ENCODE results near the gene CC2D2A.

The CC2D2A gene

DNA sequence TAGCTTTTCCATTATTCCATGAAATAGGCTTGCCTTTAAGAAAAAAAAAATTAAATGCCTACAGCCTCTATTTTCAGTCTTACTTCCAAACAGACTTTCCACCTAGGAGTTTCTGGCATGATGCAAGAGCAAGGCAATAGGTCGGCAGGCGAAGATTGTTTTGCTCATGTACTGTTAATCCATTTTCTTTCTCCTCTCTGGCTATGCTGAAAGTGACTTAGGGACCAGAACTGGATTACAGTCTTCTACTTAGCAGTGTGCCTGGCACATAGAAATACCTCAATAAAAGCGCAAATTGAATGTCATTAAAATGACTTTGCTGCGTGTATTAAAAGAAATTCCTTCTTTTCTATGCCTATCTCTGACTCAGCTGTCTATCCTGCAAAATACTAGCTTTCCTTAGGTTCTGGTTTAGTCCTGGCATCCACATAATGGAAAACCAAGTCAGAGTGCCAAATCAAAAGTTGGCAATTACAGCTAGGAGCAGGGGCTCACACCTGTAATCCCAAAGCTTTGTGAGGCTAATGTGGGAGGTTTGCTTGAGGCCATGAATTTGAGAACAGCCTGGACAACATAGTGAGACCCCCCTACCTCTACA is 51.9 kb downstream of the CC2D2A start:
- DNase-seq: no peak

- no peak for DNase-seq
Measured at GRCh38 chr4:15525080-15525479, 55.4 kb downstream of the CC2D2A start.

DNA sequence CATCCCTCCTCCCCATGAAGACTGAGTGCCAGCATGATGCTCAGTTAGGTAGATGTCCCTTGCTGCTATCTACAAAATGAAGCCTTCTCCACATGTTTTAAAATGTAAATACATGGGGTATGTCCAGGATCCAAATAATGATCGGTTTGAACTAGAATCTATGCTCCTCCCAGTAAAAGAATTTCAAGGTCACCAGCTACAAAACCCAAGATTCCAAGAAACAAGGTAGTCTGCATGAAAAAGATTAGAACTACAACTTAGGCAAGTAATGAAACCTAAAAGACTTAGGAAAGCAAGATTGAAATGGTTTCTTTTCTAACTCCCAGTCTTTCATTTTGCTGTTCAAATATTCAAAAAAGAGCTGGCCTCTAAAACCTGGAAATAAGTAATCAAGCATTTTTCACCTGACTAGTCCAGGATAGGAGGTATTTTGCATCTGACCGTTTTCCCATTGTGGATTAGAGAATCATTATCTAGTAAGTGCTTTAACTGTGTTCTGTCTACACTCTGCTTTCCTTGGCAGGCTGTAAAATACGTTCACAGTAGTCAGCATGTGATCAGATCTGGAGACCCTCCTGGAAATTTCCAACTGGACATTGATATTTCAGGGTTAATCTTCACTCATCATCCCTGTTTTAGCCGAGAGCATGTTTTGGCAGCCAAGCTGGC is 57.4 kb downstream of the CC2D2A start:
- DNase-seq: no peak

DNA sequence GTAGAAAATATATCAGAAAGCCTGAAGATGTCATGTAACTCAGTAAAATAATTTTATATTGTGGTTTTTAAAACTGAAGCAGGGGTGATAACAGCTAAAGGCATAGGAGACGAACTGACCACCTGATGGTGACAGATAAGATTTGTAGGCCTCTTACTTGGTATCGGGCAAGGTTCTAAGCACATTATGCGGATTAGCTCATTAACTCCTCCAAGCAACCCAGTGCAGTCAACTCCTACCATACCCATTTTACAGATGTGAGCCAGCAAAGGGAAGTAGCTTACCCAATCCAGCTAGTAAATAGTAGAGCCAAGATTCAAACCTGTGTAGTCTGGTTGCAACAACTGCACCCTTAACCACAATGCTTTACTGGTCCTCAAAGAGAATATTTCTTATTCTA is 62.1 kb downstream of the CC2D2A start:
- DNase-seq: no peak

- no peak for DNase-seq
Measured at GRCh38 chr4:15533817-15534216, 64.1 kb downstream of the CC2D2A start.

- DNase-seq: no peak
Measured at GRCh38 chr4:15535599-15535998, 65.9 kb downstream of the CC2D2A start.

- DNase-seq: no peak
Measured at GRCh38 chr4:15536552-15537499, 67.1 kb downstream of the CC2D2A start.

DNA sequence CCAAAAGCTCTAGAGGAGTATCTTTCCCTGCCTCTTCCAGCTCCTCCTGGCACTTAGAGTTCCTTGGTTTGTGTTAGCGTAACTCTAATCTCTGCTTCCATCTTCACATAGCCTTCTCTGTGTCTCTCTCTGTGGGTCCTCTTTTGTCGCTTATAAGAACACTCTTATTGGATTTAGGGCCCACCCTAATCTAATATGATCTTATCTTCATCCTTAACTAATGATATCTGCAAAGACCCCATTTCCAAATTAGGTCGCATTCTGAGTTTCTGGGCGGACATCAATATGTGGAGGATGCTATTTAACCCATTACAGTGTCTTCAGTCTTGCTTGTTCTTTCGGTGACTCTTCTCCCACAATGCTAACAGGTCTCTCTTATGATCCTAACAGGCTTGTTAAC is 72.3 kb downstream of the CC2D2A start:
- no peak for DNase-seq

- DNase-seq: no peak
Measured at GRCh38 chr4:15542760-15543159, 73.1 kb downstream of the CC2D2A start.

GRCh38 chr4:15543537-15544247 is 74.0 kb downstream of the CC2D2A start:
- no peak for DNase-seq

DNA sequence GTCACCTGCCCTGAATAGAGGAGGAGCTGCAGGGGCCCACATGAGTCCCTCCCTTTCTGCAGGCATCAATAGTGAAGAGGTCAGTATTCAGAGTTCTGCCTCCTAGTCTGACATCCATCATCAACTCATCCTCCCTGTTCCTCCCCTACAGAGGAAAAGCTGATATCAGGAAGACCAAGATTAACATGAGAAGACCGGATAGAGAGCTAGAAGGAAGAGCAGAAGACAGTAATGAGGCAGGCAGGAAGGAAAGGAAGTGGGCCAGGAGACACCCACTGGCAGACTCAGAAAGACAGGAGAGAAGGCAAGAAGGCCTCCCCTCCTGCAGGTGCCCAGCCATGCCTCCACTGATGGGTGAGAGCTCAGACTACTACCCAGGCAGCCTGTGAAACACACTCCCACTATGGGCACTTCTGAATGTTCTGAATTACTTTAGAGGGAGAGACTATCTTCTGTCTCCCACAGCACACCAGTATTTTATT is 74.6 kb downstream of the CC2D2A start:
- DNase-seq: no peak

DNA sequence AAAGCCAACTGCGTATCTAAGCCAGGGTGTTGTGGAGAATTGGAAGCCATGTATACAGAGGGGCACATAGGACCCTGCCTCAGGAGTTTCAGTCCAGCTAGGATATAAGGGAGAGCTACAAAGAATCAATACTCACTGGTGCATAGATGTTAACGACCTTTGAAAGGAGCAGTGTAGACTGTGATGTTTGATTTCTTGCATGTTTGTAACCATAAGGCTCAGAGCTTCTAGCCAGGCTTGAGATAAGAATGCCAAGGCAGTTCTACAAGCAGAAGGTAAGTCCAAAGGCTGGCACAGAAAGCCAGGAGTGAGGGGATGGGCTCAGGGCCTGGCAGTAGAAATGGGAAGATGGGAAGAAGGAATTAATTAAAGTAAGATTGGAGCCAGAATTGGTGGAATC is 75.7 kb downstream of the CC2D2A start:
- DNase-seq: no peak

DNA sequence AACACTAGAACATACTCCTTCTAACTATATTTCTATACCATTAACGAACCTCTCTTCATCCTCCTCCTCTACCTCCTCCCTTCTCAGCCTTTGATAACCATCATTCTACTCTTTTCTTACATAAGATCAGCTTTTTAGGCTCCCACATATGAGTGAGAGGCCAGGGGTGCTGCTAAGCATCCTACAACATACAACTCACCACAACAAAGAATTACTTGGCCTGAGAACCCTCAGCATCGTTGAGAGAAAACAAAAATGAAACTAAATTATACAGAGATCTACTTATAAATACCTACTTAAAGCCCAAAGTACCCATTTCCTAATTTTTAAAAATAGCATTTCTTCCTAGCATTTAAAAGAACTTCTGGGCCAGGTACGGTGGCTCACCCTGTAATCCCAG is 77.7 kb downstream of the CC2D2A start:
- no peak for DNase-seq

GRCh38 chr4:15550491-15550890 is 80.8 kb downstream of the CC2D2A start:
- no peak for DNase-seq

DNA sequence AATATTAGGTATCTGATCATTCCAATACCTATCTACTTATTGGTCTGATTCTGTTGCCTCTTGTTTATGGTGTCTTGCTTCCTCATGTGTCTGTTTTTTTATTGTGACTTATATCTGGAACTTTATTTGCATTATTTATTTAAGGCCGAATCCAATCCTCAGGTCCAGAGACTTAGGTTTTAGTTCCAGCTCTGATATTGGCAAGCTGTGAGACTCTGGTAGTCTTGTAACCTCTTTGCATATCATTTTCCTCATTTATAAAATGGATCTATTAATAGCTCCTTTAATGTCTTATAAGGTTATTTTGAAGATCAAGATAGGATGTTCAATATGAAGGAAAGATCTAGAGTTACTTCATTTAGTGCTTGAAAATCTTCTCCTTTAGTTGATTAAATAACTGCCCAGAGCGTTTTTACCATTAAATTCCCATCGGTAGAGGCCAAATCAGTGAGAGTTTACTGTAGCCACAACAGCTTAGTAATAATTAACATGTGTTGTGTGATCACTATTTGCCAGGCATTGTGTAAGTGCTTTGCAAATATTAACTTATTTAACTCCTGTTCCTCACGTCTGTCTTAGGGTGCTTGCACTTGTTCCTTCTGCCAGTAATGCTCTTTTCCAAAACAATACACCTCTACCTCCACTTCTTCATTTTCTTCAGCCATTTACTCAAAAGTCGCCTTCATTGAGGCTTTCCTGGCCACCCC is 82.2 kb downstream of the CC2D2A start:
- no peak for DNase-seq

DNA sequence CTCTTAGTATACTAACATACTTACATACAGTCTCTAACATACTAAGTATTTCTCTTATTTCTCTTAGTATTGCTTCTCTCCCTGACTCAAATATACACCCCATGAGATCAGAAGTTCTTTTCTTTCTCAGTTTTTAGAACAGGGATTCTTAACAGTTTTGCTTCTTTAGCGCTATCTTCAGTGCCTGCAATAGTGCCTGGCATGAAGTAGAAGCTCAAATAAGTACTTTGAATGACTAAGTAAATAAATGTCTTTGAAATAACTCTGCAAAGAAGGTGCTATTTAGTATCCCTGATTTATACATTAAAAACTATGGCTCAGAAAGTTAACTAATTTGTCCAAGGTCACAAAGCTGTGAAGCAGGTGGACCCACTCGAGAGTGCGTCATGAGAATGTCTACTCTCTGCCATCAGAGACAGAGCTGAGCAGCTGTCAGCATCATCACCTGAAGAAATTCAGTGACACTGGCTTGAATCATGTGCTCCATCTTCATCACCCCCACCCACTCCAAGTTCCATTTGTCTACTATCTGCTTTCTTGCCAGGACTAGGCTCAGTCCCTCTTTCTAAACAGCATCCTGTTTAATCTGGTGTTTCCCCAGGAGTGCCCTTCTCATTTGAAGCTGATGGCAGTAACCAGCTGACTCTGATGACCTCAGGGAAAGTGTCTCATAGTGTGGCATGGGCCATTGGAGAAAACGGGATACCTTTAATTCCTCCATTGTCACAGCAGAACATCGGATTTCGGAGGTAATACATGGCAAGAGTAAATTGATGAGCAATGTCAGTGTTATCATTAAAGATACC is 83.1 kb downstream of the CC2D2A start:
- no peak for DNase-seq

DNA sequence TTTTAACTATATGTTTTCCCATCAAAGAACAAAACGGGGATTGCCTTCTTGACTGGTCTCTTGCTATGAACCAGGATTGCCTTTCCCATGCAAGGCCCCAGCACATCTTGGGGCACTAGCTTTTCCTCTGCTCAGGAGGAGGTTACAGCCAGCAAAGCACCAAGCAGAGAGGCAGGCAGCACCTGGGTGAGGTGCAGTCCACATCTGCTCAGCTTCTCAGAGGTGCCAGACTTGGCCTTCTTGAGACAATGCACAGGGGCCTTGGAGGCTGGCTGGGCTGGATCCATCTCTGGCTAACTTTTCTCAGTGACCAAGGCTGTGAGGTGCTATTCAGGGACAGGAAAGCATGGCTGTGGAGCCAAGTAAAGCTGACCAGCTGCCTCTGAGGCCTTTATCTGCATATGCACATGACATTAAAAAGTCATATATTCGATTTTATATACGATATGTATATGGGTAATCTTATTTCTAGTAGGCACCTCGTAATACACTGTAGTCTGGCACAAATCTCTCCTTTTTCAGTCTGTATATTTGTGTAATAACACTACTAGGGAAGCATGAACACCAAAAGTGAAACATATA is 86.9 kb downstream of the CC2D2A start:
- DNase-seq: no peak

- DNase-seq: no peak
Measured at GRCh38 chr4:15557786-15558550, 88.3 kb downstream of the CC2D2A start.

- no peak for DNase-seq
Measured at GRCh38 chr4:15558561-15558960, 88.9 kb downstream of the CC2D2A start.

GRCh38 chr4:15562114-15562513 is 92.4 kb downstream of the CC2D2A start:
- no peak for DNase-seq
